HAP-1 (cell line): ENCODE results near the gene BTBD9.

ENCODE experiments used
- DNase-seq, 2 experiments: peaks; one replicate each; pipeline ENCODE4 v3.0.0-alpha.2; 2016 to 2020; ENCODE audit warnings: low spot score in 2 of 2
- H3K27me3 ChIP-seq: fragments of 250-450 bp; sonication (Bioruptor Pico); 2 replicates; pipeline ENCODE4 v1.5.1; 2020; ENCODE audit warnings: low read depth, mild to moderate bottlenecking, moderate library complexity
- H3K36me3 ChIP-seq: fragments of 250-450 bp; sonication (Bioruptor Pico); replicated peaks from 2 replicates; pipeline ENCODE4 v1.5.1; 2020; ENCODE audit warnings: mild to moderate bottlenecking
- H3K4me1 ChIP-seq: fragments of 250-450 bp; sonication (Bioruptor Pico); 2 replicates; pipeline ENCODE4 v1.5.1; 2020; ENCODE audit warnings: mild to moderate bottlenecking
- H3K4me3 ChIP-seq: fragments of 250-450 bp; sonication (Bioruptor Pico); 2 replicates; pipeline ENCODE4 v1.5.1; 2020; ENCODE audit warnings: mild to moderate bottlenecking, moderate library complexity
- H3K9me3 ChIP-seq: fragments of 250-450 bp; sonication (Bioruptor Pico); 2 replicates; pipeline ENCODE4 v1.5.1; 2020; ENCODE audit warnings: mild to moderate bottlenecking, moderate library complexity
- in situ Hi-C: fragments of 300-500 bp; cut with MboI; formaldehyde crosslinking; loops from 3 replicates; pipeline ENCODE4 v1.14.3; 2020; ENCODE audit warnings: low sequenced_read_pairs, inconsistent platforms, mixed read lengths

BTBD9 gene

DNA sequence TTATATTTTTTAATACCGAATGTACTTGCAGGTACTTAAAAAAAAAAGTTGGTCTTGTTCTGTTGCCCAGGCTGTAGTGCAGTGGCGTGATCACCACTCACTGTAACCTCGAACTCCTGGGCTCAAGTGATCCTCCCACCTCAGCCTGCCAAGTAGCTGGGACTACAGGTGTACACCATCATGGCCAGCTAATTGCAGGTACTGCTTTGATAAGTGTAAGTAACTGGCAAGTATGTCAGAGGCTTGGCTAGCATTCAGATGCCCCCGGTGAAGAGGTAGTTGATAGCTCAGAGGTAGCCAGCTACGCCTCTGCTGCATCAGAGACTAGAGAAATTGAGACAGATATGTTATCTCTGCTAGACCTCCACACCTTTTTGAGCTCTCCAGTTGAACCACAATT is 40.5 kb downstream of the BTBD9 start:
- in situ Hi-C loops = no loop called here

DNA sequence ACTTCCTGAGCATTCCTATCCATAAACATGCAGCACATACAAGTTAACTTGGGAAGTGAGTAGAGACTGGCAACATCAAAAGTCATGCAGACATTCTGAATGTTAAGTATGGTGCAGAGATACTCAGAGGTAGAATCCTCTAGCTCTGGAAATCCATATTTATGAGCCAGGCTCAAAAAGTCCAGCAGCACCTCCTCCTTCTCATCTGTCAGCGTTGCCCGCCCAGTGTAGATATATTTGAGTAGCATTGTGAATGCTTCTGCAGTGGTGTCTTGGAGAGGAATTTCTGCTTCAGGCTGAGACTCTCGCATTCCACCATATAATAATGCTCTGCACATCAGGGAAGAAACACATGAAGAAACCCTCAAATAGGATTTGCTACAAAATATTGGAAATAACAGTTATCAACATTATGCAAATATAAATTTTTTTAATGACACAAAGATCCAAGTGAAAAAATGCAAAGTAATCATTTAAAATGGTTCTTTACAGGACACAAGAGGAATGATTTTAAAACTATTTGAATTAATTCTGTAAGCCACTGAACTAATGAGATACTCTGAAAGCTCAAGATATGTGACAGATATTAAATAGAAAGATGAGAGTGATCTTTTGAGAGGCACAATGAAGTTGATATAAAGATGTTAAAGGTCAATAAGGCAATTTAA is 45.6 kb downstream of the BTBD9 start:
- no peak overlapping the region for H3K4me3 ChIP-seq
- H3K9me3 ChIP-seq = no peaks in the 10 kb centered on the region
- in situ Hi-C loops = no loop called here
- no peaks in the 10 kb centered on the region for H3K36me3 ChIP-seq
- no peak for DNase-seq
- no peaks in the 10 kb centered on the region for H3K27me3 ChIP-seq
- no peaks in the 10 kb centered on the region for H3K4me1 ChIP-seq

More for the DNA sequence above, 40.5 kb downstream of the BTBD9 start:
- Histone ChIP-seq H3K4me1 (no peaks in the 10 kb centered on the region), H3K4me3 (no peak overlapping the region), H3K9me3 (no peaks in the 10 kb centered on the region), H3K36me3 (no peaks in the 10 kb centered on the region), H3K27me3 (no peaks in the 10 kb centered on the region)
- no peak for DNase-seq

DNA sequence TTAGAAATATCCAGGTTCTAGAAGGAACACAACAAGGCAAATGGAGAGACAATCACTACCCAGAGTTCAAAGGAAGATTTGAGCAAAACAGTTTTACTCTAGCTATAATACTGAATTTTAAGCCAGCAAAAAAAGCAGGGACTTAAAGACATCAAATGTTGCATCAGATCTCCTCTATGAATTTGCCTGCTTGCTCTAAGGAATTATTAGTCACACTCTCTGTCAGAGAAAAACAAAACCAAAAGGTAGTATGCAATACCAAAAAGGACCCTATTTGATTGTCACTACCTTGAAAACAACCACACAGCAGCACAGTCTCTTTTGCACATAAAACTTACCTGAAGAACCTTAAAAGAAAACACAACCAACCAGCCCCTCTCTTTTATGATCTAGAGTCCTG is 46.3 kb downstream of the BTBD9 start:
- H3K36me3 ChIP-seq = no peaks in the 10 kb centered on the region
- H3K4me1 ChIP-seq = no peaks in the 10 kb centered on the region
- no peaks in the 10 kb centered on the region for H3K9me3 ChIP-seq
- H3K27me3 ChIP-seq = no peaks in the 10 kb centered on the region
- in situ Hi-C loops = no loop called here
- H3K4me3 ChIP-seq = no peak overlapping the region
- no peak for DNase-seq

DNA sequence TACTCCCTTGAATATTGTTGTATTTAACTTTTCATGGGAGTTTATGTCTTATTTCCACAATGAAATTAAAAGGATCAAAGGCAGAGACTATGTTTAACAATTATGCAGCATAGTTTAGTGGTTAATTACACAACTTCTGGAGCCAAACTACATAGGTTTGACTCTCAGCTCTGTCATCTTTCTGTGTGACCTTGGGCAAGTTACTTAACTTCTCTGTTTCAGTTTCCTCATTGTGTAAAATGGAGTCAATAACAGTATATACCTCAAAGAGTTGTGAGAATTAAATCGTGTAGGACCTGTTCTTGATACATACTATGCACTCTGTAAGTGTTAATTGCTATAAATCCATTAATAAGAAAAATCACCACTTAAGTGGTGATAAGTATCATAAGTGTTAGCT is 48.3 kb downstream of the BTBD9 start:
- in situ Hi-C loops = no loop called here
- Histone ChIP-seq H3K4me1 (no peaks in the 10 kb centered on the region), H3K4me3 (no peak overlapping the region), H3K9me3 (no peaks in the 10 kb centered on the region), H3K36me3 (no peaks in the 10 kb centered on the region), H3K27me3 (no peaks in the 10 kb centered on the region)
- no peak for DNase-seq

DNA sequence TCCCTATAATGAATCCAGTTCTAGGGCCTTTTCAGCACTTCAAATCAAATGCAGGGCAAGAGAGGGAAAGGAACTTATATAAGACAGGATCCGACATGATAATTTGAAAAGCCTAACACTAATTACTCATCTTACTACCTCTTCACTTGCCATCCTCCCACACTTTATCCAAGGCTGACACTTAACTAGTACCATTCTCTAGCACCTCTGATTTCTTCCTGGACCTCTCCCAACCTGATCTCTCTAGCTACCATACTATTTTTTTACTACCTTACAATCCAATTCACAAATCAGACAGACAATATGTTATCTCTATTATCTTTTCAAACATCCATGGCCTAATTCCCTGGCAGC is 50.4 kb downstream of the BTBD9 start:
- H3K9me3 ChIP-seq = no peaks in the 10 kb centered on the region
- no peaks in the 10 kb centered on the region for H3K4me1 ChIP-seq
- in situ Hi-C loops = no loop called here
- H3K4me3 ChIP-seq = no peak overlapping the region
- no peaks in the 10 kb centered on the region for H3K27me3 ChIP-seq
- DNase-seq = no peak
- no peaks in the 10 kb centered on the region for H3K36me3 ChIP-seq

DNA sequence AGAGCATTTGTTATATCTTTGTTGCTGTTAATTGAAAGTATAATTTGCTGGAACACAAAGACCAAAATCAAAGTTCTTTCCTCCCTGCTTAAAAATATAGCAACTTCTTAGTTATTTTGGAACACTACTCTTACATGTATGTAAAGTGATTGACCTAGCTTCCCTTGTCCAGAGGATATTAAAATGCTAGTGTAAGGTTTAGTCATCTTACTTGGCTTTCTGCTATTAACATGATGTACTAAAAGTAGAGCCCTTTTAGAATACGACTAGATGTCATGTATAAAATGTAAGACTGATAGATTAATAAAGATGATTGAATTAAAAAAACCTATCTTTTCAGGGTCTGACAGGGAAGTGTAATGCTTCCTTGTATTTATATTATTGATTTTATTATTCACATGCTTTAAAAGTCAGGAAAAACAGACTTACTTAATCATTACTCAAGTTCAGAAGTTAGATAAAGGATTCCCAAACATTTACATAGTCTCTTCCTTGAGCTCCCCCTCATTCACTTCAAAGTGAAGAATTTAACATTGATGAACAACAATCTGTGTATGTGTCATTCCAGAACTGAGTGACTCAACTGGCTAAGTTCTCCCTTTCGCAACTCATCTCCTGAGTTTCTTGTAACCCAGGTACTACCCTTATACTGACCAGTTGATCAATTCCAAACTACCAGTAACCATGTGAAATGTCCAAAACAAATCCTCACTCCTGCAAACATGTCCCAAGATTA is 50.9 kb downstream of the BTBD9 start:
- H3K36me3 ChIP-seq = no peaks in the 10 kb centered on the region
- no peaks in the 10 kb centered on the region for H3K9me3 ChIP-seq
- in situ Hi-C loops = no loop called here
- no peak overlapping the region for H3K4me3 ChIP-seq
- no peaks in the 10 kb centered on the region for H3K4me1 ChIP-seq
- no peak for DNase-seq
- no peaks in the 10 kb centered on the region for H3K27me3 ChIP-seq

DNA sequence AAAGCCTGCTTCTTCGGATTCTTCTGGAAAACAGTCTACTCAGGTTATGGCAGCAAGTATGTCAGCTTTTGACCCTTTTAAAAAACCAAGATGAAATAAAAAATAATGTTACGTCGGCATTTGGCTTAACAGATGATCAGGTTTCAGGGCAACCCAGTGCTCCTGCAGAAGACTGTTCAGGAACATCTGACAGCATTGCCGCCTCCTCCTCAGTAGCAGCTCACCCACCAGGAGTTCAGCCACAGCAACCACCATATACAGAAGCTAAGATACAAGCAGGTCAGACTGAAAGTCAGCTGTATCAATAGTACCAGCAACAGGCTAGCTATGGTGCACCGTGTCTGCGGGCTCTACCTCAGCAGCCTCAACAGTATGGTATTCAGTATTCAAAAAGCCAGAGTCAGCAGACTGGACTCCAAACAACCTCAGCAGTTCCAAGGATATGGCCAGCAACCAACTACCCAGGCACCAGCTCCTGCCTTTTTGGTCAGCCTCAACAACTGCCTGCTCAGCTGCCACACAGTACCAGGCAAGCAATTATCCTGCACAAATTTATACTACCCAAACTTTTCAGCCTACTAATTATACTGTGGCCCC is 51.9 kb downstream of the BTBD9 start:
- no peak overlapping the region for H3K4me3 ChIP-seq
- H3K36me3 ChIP-seq = no peaks in the 10 kb centered on the region
- in situ Hi-C loops = no loop called here
- no peaks in the 10 kb centered on the region for H3K4me1 ChIP-seq
- H3K27me3 ChIP-seq = no peaks in the 10 kb centered on the region
- no peaks in the 10 kb centered on the region for H3K9me3 ChIP-seq
- DNase-seq = no peak

DNA sequence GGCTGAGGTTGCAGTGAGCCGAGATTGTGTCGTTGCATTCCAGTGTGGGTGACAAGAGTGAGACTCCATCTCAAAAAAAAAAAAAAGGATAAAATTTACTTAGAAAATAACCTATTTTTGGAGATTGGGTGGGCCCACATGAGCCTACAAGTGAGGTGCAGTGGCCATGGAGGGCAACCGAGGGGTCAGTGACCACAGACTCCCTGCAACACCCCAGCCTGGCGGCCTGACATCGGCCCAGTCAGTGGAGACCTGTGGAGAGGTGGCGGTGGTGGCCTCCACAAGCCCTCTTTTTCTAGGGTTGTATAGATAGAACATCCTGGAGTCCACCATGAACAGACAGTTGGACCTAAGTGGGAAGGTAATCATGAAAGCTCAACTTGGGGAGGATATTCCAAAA is 52.7 kb downstream of the BTBD9 start:
- H3K9me3 ChIP-seq = no peaks in the 10 kb centered on the region
- H3K4me3 ChIP-seq = no peak overlapping the region
- in situ Hi-C loops = no loop called here
- DNase-seq = no peak
- H3K27me3 ChIP-seq = no peaks in the 10 kb centered on the region
- H3K36me3 ChIP-seq = no peaks in the 10 kb centered on the region
- no peaks in the 10 kb centered on the region for H3K4me1 ChIP-seq

DNA sequence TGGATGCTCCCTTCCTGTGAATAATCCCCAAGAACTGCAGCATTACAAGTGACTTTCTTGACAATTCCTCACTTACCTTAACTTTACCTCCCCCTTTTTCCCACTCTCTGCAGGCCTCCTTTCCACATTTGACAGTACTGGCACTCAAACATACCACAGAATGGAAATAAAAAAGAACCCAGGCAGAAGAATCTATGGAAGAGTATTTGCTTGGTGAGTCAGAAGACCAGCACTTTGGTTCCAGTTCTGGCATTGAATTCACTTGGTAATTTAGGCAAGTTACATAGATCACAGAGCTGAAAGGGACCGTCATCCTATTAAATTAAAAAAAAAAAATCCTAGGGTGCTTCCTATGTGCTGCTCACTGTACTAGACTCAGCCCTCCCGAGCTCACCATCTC is 55.0 kb downstream of the BTBD9 start:
- Histone ChIP-seq H3K9me3 (no peaks in the 10 kb centered on the region), H3K4me1 (no peaks in the 10 kb centered on the region), H3K4me3 (no peak overlapping the region), H3K36me3 (no peaks in the 10 kb centered on the region), H3K27me3 (no peaks in the 10 kb centered on the region)
- DNase-seq = no peak
- in situ Hi-C loops = no loop called here

DNA sequence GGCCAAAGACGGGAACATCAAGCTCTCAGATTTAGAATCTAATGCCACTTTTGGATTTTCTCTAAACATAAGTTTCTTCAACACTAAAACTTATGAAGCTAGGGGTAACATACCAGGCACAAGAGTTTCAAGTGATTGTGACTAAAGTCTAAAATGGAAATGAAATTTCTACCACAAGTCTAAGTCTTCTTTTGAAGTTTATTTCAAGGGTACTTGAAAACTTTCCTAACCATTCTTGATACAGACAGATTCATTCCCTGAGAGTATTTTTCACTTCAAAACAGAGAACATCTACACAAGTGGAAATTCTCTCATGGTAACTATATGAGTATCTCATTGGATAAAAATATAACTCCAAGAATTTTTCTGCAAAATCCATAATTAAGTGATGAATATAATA is 56.2 kb downstream of the BTBD9 start:
- no peak for DNase-seq
- Histone ChIP-seq H3K9me3 (no peaks in the 10 kb centered on the region), H3K4me3 (no peak overlapping the region), H3K4me1 (no peaks in the 10 kb centered on the region), H3K36me3 (no peaks in the 10 kb centered on the region), H3K27me3 (no peaks in the 10 kb centered on the region)
- in situ Hi-C loops = no loop called here

DNA sequence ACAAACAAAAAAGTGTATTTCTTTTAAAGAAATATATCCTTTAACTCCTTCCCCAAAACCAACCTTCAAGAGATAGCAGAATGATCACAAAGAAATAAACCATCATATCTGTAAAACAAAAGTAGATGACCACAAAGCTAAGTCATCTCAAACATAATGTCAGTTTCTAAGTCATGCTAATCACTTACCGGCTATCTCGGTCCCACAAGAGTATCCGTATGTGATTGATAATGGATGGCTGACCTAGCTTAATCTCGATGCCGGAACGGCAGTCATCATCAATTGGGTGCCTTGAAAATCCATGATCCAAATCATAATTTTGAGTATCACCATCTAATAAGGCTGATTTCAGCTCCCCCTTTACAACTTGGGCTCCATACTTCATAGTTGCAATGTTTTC is 59.7 kb downstream of the BTBD9 start:
- Histone ChIP-seq H3K4me1 (no peaks in the 10 kb centered on the region), H3K9me3 (no peaks in the 10 kb centered on the region), H3K27me3 (no peaks in the 10 kb centered on the region), H3K36me3 (no peaks in the 10 kb centered on the region), H3K4me3 (no peak overlapping the region)
- DNase-seq = no peak
- in situ Hi-C loops = no loop called here

DNA sequence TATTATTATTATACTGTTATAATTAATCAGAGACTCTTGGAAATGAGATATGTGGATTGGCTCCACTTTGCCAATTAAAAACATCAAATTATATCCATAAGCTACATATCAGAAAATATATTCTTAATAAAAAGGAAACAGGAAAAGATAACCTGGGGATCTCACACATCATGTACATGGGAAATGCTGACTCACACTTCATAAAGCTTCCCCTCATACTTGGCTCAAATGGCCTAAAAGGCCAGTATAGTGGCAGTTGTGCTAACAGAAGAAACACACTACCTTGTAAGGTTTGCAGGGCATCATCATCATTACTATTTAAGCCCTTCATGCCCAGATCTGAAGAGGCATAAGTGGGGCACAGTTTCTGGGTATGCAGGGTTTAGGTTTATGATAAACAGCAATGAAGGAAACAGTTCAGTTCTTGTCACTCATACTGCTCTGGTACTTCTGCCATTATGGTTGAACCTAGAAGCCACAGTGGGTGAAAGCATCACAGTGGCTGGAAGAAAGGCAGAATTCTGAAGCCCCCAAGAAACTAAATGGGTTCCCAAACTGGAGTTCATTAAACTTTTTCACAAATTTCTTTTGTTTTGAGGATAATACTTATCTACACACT is 60.6 kb downstream of the BTBD9 start:
- DNase-seq = no peak
- Histone ChIP-seq H3K36me3 (no peaks in the 10 kb centered on the region), H3K4me3 (no peak overlapping the region), H3K27me3 (no peaks in the 10 kb centered on the region), H3K4me1 (no peaks in the 10 kb centered on the region), H3K9me3 (no peaks in the 10 kb centered on the region)
- in situ Hi-C loops = no loop called here

DNA sequence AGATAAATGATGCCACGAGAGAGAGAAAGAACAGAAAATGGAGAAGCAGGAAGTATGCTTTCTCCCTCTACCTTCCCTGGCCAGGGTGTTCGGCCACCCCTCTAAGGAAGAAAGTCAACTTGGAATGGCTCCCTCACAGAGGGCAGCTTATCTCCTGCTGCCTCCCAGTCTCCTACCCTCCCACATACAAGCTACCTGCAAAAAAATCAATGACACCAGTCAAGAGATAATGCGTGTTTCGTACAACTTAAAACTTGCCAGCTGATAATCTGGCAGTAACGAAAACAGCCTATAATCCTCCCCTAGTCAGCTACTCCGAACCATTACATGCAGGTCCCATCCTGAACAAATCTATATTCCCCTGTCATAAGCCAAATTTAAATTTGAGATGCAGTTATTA is 61.7 kb downstream of the BTBD9 start:
- in situ Hi-C loops = no loop called here
- Histone ChIP-seq H3K4me3 (no peak overlapping the region), H3K36me3 (no peaks in the 10 kb centered on the region), H3K9me3 (no peaks in the 10 kb centered on the region), H3K4me1 (no peaks in the 10 kb centered on the region), H3K27me3 (no peaks in the 10 kb centered on the region)
- DNase-seq = no peak

DNA sequence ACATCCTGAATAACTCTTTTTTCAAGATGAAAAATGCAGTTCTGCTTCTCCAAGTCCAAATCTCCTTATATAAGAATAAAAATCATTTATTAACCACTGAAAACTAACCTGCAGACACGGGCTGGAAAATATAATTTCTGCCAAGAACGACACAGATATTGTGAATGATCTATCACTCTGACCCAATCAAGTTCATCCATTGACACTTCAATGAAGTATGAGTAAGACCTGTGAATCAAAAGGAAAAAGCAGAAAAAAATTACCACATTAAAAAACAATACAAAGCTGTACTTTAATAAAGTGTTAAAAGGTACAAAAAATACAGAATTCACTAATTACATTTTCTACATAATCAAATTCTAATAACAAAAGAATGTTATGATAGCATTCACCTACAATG is 62.2 kb downstream of the BTBD9 start:
- no peaks in the 10 kb centered on the region for H3K9me3 ChIP-seq
- DNase-seq = no peak
- no peaks in the 10 kb centered on the region for H3K27me3 ChIP-seq
- no peak overlapping the region for H3K4me3 ChIP-seq
- H3K4me1 ChIP-seq = no peaks in the 10 kb centered on the region
- in situ Hi-C loops = no loop called here
- no peaks in the 10 kb centered on the region for H3K36me3 ChIP-seq
